IPS-18c (cell line): ENCODE results near the gene SLC66A1.

Experiments
- H3K4me3 ChIP-seq: 2 replicates; pipeline ENCODE4 v1.7.0; 2013; ENCODE audit warnings: low read depth, mild to moderate bottlenecking, low read length, moderate library complexity; ENCODE audit not compliant: insufficient read depth
- H3K9me3 ChIP-seq: one replicate; pipeline ENCODE4 v1.6.1; 2013; ENCODE audit warnings: mild to moderate bottlenecking, low read length, moderate library complexity; ENCODE audit not compliant: control insufficient read depth, insufficient read depth

The SLC66A1 gene

GRCh38 chr1:19375631-19376400 is 63.7 kb downstream of the SLC66A1 start:
- Histone ChIP-seq H3K9me3 (no peaks in the 10 kb centered on the region), H3K4me3 (no peak overlapping the region)

- H3K4me3 ChIP-seq = no peak overlapping the region
Measured at GRCh38 chr1:19376428-19377372, 64.6 kb downstream of the SLC66A1 start.

GRCh38 chr1:19377812-19378718 is 65.9 kb downstream of the SLC66A1 start:
- Histone ChIP-seq H3K4me3 (no peak overlapping the region), H3K9me3 (peaks cover 2% of the 10 kb centered on the region)

More at GRCh38 chr1:19376428-19377372, 64.6 kb downstream of the SLC66A1 start:
- no peaks in the 10 kb centered on the region for H3K9me3 ChIP-seq
